Effector memory CD4-positive, alpha-beta T cell (primary cell): Measurements from ENCODE around the gene SERTAD3.
"Not testable (repeated sequence)": the region's sequence is repeated elsewhere in the genome, so short reads cannot be mapped to it uniquely, and the experiment has no call there.

ENCODE experiments used
- DNase-seq, 3 donors: peaks; one replicate each; pipeline ENCODE4 v3.0.0-alpha.2; 2020
- H3K27ac ChIP-seq: 2 replicates; pipeline ENCODE4 v1.7.0; 2013; ENCODE audit warnings: mild to moderate bottlenecking, low read length, moderate library complexity; ENCODE audit not compliant: insufficient read depth, poor library complexity, severe bottlenecking
- H3K27me3 ChIP-seq: replicated peaks from 2 replicates; pipeline ENCODE4 v1.7.0; 2013; ENCODE audit warnings: mild to moderate bottlenecking, low read length; ENCODE audit not compliant: insufficient read depth, control insufficient read depth, poor library complexity, severe bottlenecking
- H3K36me3 ChIP-seq: 2 replicates; pipeline ENCODE4 v1.7.0; 2013; ENCODE audit warnings: mild to moderate bottlenecking, low read length, moderate library complexity; ENCODE audit not compliant: control insufficient read depth, insufficient read depth
- H3K4me1 ChIP-seq: 2 replicates; pipeline ENCODE4 v1.7.0; 2013; ENCODE audit warnings: low read length, mild to moderate bottlenecking; ENCODE audit not compliant: control insufficient read depth, insufficient read depth, poor library complexity, severe bottlenecking
- H3K4me3 ChIP-seq: 2 replicates; pipeline ENCODE4 v1.7.0; 2013; ENCODE audit warnings: low read length, low read depth, mild to moderate bottlenecking; ENCODE audit not compliant: insufficient read depth, poor library complexity, severe bottlenecking
- H3K9me3 ChIP-seq: 2 replicates; pipeline ENCODE4 v1.7.0; 2013; ENCODE audit warnings: mild to moderate bottlenecking, low read length, moderate library complexity; ENCODE audit not compliant: control insufficient read depth

Gene SERTAD3

DNA sequence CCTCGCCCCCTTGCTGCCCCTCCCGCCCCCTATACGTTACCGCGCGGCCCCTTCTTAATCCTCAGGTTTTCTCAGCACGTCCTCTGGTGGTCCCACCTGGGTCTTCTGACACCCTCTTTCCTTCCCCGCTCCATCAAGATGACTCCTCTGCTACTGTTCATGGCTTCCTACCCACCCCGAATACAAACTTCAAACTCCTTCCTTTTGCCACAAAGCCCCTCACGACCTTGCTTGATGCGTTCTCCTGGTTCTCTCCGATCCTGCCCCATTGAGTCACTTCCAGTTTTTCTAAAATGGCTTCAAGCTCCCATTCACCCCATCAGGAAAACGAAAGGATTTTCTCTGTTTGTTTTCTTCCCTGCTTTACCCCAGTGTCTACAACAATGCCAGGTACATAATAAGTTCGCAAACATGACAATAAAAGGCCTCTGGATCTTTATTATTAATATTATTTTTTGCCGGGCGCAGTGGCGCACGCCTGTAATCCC lies 734 bp upstream of the SERTAD3 start:
- Histone ChIP-seq H3K4me1 (peaks cover 8% of the 10 kb centered on the region), H3K27me3 (no peaks in the 10 kb centered on the region), H3K36me3 (peaks cover 19% of the 10 kb centered on the region), H3K27ac (peak overlapping the region; percentile 81), H3K9me3 (no peaks in the 10 kb centered on the region), H3K4me3 (peak overlapping the region; percentile 73)
- no peak for DNase-seq

DNA sequence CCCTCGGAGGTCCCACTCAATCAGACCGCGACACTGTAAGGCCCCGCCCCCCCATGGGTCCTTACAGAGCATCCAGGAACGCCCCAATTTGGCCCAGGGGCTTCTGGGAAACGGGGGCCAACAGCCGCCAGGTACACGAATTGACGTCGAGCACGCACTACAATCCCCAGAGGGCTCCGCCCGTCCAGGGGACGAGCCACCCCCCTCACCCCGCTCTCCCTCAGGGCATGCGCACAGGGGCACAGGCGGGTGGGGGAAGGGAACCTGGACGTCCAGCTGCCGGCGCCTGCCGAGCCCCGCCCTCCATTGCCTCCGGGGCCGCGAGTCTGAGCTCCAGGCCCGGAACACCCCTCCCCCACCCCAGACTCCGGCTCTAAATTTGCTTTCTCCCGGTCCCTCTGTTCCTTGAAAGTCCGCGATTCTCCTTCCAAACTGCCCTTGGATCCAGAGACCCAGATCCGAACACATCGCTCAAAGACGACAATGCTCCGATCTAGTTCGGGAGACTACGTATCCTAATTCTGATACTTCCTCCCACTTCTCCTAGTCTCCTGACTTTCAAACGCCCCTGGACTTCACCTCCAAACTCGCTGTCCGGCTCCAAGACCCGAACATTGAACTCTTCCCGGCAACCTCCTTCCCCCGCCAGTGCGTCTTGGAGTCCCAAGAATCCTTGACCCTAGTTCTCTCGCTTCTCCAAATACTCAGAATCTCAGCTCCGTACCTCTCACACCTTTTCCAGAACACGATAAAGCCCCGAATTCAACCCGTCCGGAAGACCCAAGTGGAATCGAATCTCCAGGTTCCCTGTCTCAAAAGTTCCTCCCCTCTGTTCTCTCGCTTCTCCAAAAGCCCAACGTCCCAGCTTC lies 770 bp downstream of the SERTAD3 start:
- peak; percentile 98 to 99 (median 99) for DNase-seq
- Histone ChIP-seq H3K36me3 (peaks cover 19% of the 10 kb centered on the region), H3K4me1 (peaks cover 8% of the 10 kb centered on the region), H3K4me3 (peak overlapping the region; percentile 73), H3K9me3 (no peaks in the 10 kb centered on the region), H3K27ac (peak overlapping the region; percentile 81), H3K27me3 (no peaks in the 10 kb centered on the region)

DNA sequence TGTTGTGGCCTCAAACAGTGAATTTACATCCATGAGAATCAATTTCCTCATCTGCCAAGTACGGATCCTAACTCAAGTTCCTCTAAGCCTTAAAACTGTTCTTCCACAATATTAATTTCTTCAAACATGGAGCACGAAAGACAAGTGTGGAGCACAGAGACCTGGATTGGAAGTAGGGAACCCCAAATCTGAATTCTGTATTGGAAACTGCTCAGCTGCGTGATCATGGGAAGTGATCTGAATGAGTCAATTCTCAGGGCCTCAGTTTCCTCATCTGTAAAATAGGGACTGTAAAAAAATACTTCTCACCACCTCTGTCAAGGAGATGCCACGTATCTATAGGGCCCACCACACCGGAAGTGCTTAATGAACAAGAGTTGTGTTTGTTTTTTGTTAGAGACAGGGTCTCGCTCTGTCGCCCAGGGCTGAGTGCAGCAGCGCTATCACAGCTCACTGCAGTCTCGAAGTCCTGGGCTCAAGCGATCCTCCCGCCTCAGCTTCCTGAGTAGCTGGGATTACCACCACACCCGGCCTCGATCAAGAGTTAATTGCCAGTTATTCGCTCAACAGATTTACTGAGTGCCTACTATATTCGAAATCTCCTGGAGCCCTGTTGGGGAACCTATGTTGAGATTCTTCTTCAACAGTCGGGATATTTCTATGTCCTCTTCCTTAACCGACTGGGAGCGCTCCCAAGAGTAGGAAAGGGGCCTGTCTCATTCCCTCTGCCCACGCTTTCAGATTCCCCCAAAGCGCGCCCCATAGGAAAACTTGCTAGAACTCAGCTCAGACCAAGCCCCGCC lies 1.6 kb downstream of the SERTAD3 start:
- peaks cover 19% of the 10 kb centered on the region for H3K36me3 ChIP-seq
- DNase-seq: no peak
- no peaks in the 10 kb centered on the region for H3K27me3 ChIP-seq
- peak overlapping the region; percentile 81 for H3K27ac ChIP-seq
- peaks cover 8% of the 10 kb centered on the region for H3K4me1 ChIP-seq
- peak overlapping the region; percentile 73 for H3K4me3 ChIP-seq
- H3K9me3 ChIP-seq: no peaks in the 10 kb centered on the region

DNA sequence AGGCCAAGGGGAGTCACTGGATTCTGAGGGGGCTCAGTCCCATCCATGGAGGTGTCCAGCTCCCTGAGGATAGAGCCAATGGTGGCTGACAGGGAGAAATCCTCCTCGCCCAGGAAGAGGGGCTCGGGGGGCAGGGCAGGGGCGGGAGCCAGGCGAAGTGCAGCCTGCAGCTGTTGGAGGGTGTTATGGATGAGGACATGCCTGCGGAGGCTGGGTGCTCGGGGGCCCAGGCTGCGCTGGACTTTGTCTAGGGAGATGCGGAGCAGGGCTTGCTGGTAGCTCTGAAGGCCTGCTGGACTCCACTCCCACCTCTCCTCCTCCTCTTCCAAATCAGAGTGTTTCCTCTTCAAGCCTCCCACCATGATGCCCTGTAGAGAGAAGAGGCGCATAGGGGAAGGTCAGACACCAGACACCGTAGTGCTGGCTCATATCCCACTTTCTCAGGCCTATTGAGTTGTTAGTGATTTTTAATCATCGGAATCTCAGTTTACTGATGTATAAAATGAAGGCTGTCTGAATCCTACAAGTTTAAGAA lies 2.3 kb downstream of the SERTAD3 start:
- DNase-seq: no peak
- Histone ChIP-seq H3K9me3 (no peaks in the 10 kb centered on the region), H3K4me1 (peaks cover 8% of the 10 kb centered on the region), H3K36me3 (peaks cover 19% of the 10 kb centered on the region), H3K27ac (no peak overlapping the region), H3K4me3 (no peak overlapping the region), H3K27me3 (no peaks in the 10 kb centered on the region)

DNA sequence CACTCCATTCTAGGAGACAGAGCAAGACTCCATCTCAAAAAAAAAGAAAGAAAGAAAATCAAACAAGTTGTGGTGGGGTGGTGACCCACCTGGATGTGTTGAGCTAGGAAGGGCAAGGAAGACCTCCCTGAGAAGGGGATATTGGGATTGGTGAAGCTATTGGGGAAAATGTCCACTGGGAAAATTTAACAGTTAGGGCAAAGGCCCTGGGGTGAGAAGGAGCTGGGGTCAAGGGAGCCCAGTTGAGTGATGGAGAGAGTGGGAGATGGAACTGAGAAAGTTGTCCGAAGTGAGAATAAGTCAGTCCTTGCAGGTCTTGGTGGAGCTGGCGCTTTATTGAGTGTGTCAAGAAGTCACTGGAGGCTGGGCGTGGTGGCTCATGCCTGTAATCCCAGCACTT lies 5.9 kb downstream of the SERTAD3 start:
- no peaks in the 10 kb centered on the region for H3K9me3 ChIP-seq

DNA sequence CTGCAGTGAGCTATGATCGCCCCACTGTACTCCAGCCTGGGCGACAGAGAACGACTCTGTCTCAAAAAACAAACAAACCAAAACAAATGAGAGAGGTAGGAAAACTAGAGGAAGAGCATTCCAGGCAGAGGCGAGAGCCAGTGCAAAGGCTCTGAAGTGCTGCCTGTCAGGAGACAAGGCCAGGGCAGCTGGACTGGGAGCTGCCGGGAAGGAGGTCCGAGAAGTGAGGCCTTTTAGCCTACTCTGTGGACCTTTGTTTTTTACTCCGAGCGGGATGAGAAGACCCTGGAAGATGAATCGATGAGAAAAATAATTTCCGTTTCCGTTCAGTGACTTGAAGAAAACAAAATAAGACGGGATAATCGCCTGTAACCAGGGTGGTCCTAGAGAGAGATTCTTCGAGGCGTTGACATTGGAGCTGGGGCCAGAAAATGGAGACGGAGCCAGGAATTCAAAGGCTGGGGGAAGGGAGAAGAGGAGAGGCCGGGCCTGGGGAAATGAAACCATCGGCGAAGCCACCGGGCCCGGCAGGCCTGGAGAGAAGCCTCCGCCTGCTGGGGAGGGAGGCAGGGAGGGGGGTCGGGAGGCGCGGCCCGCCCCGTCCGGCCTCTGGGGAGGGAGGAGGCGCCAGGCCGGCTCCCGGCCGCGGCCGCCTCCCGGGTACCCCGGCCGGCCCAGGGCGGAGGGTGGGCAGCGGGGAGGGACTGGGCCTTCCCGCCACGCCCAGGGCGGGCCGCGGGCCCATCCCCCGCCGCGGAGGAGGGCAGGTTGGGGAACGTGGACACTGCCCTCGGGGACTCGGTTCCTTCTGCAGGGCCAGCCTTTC lies 10.5 kb downstream of the SERTAD3 start:
- Histone ChIP-seq H3K4me1 (peaks cover 5% of the 10 kb centered on the region), H3K9me3 (no peaks in the 10 kb centered on the region), H3K27me3 (no peaks in the 10 kb centered on the region), H3K36me3 (no peaks in the 10 kb centered on the region), H3K4me3 (peak overlapping the region; percentile 50), H3K27ac (peak overlapping the region; percentile 62)
- DNase-seq: peak; percentile 26 to 43 (median 35)

More for the DNA sequence above, 5.9 kb downstream of the SERTAD3 start:
- DNase-seq: no peak
- H3K36me3 ChIP-seq: peaks cover 19% of the 10 kb centered on the region
- no peak overlapping the region for H3K27ac ChIP-seq
- H3K4me1 ChIP-seq: peaks cover 9% of the 10 kb centered on the region
- H3K4me3 ChIP-seq: no peak overlapping the region
- H3K27me3 ChIP-seq: no peaks in the 10 kb centered on the region

DNA sequence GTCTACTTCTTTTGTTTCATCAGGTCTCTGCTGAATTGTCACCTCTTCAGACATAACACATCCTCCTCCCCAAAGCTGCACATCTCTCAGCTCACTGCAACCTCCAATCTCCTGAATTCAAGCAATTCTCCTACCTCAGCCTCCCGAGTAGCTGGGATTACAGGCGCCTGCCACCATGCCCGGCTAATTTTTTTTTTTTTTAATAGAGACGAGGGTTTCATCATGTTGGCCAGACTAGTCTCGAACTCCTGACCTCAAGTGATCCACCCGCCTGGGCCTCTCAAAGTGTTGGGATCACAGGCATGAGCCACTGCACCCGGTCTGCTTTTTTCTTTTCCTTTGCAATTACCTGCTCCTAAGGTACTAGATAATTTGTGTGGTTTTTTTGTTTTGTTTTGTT lies 11.4 kb downstream of the SERTAD3 start:
- not testable (repeated sequence) for H3K4me1 ChIP-seq, DNase-seq, H3K9me3 ChIP-seq, H3K27ac ChIP-seq, H3K27me3 ChIP-seq, H3K36me3 ChIP-seq, H3K4me3 ChIP-seq

DNA sequence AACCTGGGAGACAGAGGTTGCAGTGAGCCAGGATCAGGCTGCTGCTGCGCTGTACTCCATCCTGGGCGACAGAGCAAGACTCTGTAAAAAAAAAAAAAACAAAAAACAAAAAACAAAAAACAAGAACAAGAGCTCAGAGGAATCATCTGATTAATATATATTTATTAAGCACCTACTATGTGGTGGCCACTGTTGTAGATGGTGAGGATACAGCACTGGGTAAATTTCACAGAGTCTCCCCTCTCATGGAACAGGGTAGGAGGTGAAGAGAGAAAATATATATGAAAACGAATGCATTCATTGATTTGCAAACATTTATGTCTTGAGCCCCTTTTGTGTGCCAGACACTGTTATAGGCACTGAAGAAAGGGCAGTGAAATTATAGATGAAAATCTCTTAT lies 12.4 kb downstream of the SERTAD3 start:
- no peak overlapping the region for H3K4me3 ChIP-seq
- no peak for DNase-seq
- H3K36me3 ChIP-seq: no peaks in the 10 kb centered on the region
- H3K4me1 ChIP-seq: peaks cover 5% of the 10 kb centered on the region
- no peaks in the 10 kb centered on the region for H3K9me3 ChIP-seq
- no peak overlapping the region for H3K27ac ChIP-seq
- H3K27me3 ChIP-seq: no peaks in the 10 kb centered on the region

DNA sequence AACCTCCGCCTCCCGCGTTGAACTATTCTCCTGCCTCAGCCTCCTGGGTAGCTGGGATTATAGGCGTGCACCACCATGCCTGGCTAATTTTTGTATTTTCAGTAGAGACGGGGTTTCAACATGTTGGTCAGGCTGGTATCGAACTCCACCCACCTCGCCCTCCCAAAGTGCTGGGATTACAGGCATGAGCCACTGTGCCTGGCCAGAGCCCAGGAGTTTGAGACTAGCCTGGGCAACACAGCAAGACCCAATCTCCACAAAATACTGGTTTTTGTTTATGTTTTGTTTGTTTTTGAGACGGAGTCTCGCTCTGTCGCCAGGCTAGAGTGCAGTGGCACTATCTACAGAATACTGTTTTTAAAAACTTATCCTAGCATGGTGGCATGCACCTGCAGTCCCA lies 13.9 kb downstream of the SERTAD3 start:
- H3K4me1 ChIP-seq, DNase-seq, H3K9me3 ChIP-seq, H3K27me3 ChIP-seq, H3K36me3 ChIP-seq, H3K27ac ChIP-seq, H3K4me3 ChIP-seq: not testable (repeated sequence)
